Testis (tissue), 2 donors: Measurements from ENCODE around the gene BAMBI.

Experiments
- CTCF ChIP-seq, 3 experiments: fragments of 450-650 bp in 2 of 3; fragments of 200-600 bp in 1 of 3; sonication (generic) in 1 of 3; IDR thresholded peaks; one replicate each; pipeline ENCODE4 v1.5.1; 2016 to 2019; ENCODE audit warnings: antibody characterized with exemption in 3 of 3, mild to moderate bottlenecking in 2 of 3, moderate library complexity in 1 of 3
- POLR2A ChIP-seq: fragments of 450-650 bp; IDR thresholded peaks from one replicate; pipeline ENCODE4 v1.6.1; 2017; ENCODE audit warnings: antibody characterized with exemption, mild to moderate bottlenecking, moderate library complexity

- TF ChIP-seq CTCF (IDR thresholded peaks at IDR 0.05) (no peak), POLR2A (no peak)
Observed at GRCh38 chr10:28730031-28730778, 52.9 kb downstream of the BAMBI start.
